Ureter (tissue), 1 donor: ENCODE data around the gene RNF182. TPM values are rescaled to one million over a fixed set of nuclear protein-coding genes. Genes with fewer than 3 reads are reported as not detected.
"Not testable (repeated sequence)": the region's sequence is repeated elsewhere in the genome, so short reads cannot be mapped to it uniquely, and the experiment has no call there.

Experiments
- DNase-seq: peaks from one replicate; pipeline ENCODE4 v3.0.0-alpha.2; 2020; ENCODE audit warnings: low spot score
- total RNA-seq: library from RNA; stranded (reverse); gene quantifications from one replicate; pipeline ENCODE4 v1.2.4, GENCODE V29; 2023
- donor health status: DM: yes; HTN: yes; CAD: no.

The RNF182 gene, protein sequence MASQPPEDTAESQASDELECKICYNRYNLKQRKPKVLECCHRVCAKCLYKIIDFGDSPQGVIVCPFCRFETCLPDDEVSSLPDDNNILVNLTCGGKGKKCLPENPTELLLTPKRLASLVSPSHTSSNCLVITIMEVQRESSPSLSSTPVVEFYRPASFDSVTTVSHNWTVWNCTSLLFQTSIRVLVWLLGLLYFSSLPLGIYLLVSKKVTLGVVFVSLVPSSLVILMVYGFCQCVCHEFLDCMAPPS
- total RNA-seq: 0.89 TPM

DNA sequence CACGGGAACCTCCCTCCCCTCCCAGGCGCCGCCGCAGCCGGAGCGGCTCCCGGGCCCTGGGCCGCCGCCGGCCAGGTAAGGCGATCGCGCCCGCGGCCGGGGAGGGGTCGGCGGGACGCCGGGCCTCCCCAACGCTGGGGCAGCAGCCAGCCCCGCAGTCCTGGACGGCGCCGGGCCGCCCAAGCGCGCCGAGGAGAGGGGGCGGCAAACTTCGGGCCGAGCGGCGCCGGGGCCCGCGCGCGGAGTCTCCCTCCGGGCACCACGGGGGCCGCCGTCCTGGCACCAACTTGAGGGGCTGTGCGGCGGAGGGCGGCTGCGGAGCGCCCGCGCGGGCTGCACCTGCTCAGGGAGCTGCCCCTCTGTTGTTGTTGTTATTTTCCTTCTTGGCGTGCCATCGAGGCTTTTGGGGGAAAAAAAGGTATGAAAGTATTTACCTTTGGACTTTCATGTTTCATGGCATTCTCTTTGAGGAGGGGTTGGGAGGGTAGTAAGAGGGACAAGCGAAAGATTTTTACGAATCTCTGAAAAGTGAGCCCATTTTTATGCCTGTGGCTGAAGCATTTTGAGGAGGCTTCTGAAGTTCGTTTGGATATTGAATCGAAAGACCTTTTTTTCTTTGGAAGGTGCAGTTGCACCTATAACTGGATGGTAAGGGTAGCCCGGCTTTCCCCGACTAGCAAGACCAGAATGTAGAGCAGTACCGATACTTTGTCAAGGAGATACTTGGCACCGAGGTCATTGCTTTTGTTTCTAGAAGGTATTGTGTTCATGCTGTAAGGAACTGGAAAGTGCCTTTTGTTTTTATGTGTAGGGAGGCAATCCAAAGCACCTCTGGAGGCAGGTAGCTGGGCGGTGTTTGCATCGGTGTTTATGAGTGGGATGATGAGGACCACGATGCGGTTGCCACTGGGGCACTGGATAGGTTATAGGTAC is at the start of gene RNF182:
TSS of gene RNF182 (plus strand) at position 4 of the 933 bp plus-strand sequence. CDS start 52,168 bp downstream, outside the sequence.
- no peak for DNase-seq

DNA sequence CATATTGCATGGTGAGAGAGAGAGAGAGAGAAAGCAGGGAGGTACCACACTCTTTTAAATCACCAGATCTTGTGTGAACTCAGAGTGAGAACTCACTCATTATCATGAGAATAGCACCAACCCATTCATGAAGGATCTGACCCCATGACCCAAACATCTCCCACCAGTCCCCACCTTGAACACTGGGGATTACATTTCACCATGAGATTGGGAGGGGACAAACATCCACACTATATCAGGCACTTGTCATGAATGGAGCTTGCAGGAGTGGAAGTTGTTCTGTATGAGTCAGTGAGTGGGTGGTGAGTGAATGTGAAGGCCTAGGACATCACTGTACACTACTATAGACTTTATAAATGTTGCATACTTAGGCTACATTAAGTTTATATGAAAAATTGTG is 47.7 kb upstream of the RNF182 start:
- DNase-seq: no peak

DNA sequence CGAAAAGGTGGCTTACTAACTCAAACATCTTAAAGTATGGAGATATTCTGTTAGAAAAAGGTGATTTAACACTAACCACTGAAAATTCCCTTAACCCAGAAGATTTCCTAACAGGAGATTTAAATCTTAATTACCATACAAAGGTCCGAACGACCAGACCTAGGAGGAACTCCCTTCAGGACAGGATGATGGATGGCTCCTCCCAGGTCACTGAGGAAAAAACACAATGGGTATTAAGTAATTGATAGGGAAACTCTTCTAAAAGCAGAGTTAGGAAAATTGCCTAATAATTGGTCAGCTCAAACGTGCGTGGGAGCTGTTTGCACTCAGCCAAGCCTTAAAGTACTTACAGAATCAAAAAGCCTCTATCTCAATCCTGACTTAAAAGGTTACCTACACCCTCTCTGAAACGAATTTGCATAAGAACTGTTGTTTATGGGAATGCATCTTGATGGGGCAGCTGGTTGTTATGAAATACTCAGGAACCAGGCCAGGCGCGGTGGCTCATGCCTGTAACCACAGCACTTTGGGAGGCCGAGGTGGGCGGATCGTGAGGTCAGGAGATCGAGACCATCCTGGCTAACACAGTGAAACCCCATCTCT is 44.6 kb upstream of the RNF182 start:
- DNase-seq: not testable (repeated sequence)

DNA sequence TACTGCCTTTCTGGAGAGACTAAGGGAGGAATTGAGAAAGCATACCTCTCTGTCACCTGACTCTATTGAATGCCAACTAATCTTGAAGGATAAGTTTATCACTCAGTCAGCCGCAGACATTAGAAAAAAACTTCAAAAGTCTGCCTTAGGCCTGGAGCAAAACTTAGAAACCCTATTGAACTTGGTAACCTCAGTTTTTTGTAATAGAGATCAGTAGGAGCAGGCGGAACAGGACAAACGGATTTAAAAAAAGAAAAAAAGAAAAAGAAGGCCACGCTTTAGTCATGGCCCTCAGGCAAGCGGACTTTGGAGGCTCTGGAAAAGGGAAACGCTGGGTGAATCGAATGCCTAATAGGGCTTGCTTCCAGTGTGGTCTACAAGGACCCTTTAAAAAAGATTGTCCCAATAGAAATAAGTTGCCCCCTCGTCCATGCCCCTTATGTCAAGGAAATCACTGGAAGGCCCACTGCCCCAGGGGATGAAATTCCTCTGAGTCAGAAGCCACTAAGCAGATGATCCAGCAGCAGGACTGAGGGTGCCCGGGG is 43.1 kb upstream of the RNF182 start:
- DNase-seq: no peak

DNA sequence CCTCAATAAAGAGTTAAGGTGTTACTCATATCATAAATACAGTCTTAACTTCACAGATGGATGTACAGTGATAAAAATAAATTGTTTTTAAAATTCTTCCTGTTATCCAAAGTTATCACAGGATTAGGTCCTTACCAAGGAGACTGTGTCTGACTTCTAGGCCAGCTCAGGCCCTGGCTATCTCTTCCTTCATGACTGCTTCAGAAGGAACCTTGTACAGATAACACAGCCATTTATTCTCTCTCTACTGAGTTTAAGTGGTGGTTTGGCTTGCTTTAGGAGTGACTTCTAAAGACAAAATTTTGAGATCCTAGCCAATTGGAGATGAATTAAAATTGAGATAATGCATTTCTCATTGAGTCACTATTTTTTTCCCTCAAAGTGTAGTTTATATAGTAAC is 40.8 kb upstream of the RNF182 start:
- DNase-seq: no peak

DNA sequence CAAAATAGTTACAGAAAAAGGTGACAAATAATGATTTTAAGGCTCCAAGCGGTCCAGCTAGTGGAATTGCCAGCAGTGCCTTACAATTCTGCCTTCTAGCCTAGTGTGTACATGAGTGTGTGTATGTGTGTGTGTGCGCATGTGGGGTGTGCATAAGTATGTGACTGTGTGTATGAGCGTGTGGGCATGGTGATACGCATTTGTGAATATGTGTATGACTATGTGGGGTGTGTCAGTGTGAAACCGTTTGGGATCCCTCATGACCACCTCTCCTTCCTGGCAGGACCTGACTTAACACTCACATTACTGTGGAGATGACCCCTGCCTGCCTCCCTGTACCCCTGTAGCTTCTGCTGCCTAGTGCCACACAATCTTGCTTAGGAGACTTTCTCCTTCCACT is 40.4 kb upstream of the RNF182 start:
- DNase-seq: no peak

DNA sequence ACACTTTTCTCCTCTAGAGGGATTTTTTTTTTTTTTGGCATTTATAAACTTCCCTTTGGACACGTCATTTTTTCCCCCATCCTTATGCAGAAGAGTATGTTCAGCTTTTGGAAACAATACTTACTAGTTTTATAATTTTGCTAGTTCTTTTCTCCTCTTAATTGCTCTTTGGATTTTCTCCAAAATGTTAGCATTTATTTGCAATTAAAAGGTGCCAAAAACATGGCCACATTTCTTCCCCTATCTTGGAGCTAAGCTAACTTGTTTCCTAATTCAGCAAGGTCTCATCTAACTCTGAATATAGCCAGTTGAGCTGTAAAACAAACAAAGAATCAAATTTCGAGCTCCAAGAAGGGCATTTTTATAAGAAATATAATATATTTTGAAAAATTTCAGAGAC is 39.2 kb upstream of the RNF182 start:
- DNase-seq: no peak

DNA sequence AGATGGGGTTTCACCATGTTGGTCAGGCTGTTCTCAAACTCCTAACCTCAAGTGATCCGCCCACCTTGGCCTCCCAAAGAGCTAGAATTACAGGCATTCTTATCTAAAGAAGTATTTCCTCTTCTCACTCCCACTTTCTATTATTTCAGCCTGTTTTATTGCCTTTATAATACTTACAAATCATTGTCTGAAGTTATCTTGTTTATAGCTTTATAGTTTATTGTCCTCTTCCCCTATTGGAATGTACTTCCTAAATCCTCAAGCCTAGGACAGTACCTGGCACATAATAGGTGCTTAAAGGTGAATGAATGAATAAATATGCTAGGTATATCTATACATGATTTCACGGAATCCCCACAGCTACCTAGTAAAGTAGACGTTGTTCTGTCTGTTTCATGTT is 37.8 kb upstream of the RNF182 start:
- no peak for DNase-seq

DNA sequence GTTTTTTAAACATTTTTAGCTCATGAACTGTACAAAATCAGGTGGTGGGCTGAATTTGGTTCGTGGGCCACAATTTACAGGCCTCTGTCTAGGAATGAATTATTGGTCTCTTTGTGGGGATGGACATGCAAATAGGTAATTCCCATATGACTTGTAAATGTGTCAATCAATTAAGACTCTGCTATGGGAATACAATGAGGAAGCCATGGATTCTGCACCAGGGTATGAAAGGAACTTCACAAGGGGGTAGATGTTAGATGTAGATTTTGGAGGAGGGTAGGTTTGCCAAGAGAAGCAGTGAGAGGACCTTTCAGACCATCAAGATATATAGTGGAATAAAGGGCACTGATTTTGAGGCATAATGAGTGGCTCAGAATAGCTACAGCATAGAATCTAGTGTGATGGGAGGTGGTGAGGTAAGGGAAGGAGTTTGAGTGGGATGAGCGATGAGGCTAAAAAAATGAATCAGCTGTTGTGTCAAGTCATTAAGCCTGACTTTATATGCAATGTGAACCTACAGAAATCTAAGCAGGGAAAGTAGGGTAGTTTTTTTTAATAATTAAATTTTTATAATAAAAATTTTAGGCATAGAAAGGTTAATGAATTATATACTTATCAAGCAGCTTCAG is 32.6 kb upstream of the RNF182 start:
- no peak for DNase-seq

DNA sequence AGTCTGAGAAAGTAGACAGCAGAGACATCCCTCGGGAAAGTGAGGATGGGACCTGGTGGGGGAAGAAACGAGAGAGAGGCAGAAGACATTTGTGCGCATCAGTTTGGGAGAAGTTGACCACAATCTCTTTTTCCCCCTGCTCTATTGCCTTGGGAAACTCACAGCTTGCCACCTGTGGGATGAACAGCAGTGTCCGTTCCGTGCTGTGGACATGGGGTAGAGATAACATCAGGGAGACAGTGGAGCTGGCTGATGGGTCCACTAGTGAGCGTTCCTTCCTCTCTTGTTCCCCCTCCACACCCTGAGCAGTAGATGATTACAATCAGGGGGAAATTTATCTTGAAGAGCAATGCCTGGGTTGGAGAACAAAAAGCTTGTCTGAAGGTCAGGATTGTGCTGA is 21.8 kb upstream of the RNF182 start:
- DNase-seq: no peak

DNA sequence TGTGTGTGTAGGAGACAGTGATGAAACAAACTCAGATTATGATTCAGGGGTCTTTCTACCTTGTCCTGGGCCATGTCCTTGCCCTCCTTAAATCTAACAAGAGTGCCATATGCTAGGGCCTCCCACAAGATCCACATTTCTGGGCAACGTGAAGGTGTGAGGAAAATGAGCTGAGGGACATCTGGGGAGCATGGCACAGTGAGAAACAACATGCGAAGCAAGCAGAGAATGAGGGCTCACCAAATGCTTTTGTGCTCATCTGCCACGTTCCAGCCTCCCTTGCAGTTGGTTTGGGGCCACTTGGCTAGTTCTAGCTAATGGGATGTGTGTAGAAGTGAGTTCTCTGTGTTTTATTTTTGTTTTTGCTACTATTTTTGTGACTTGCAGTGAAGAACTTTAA is 21.4 kb upstream of the RNF182 start:
- DNase-seq: no peak

DNA sequence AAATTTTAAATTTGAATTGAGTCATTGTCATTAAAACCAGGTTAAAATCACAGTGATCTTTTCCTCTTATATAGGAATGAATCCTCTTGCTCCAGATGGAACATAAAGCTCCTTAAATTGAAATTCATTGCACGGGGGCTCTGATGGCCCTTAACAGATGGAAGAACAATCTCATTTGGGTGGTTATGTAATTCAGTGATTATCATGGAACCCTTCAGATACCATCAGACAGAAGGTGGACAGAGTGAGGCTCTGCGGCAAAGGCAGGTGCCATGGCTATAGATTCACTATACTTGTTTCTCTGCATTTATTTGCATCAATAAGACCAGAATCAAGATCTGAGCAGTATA is 17.8 kb upstream of the RNF182 start:
- no peak for DNase-seq

DNA sequence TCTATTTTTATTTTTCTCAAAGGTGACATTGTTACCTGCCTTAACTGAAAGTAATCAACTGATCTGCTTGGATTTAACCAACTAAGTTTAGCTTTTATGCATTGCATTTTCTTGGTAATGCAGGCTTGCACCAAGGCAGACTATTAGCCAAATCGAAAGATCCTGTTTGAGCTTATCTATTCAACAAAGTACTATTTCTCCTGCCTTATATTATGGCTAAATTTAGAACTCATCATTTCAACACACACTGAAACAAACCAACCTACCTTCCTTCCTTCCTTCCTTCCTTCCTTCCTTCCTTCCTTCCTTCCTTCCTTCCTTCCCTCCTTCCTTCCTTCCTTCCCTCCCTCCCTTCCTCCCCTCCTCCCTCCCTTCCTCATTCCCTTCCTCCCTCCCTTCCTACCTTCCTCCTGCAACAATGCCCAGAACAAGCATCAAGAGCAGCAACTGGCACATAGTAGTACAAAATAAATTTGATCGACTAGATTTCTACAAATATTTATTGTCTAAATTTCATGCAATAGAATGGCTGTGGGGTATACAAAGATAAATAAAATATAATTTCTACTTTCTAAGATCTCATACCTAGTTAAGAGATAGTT is 17.0 kb upstream of the RNF182 start:
- no peak for DNase-seq

DNA sequence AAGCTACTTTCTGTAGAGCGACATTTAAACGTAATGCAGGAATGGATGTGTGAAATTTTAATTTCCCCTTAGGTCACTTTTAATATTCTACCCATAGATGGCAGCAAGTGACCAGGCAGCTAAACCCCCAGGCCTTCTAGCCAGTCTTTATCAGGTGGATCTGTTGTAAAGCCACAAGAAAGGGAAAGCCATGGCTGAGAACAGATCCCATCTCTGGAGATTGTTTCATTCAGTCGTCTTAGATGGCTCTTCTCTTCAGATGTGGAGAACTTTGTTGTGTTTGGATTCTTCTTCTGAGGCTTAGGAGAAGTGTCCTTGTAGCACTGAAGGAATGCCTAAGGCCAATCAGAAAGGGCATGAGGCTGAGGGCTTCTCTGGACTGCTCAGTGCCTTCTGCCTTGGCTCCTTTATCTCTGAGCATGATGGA is 15.8 kb upstream of the RNF182 start:
- DNase-seq: no peak

DNA sequence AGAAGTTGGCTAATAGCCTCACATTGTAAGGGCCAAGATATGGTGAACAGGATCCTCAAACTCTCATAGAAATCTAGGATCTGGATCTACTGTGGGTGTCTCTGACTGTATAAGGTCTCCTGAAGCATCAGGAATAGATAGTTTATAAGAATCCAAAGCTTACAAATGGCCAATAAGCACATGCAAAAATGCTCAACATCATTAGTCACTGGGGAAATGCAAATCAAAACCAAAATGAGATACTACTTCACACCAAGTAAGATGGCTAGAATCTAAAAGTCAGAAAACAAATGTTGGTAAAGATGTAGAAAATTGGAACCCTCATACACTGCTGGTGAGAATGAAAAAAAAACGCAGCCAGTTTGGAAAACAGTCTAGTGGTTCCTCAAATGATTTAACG is 14.3 kb upstream of the RNF182 start:
- DNase-seq: no peak

DNA sequence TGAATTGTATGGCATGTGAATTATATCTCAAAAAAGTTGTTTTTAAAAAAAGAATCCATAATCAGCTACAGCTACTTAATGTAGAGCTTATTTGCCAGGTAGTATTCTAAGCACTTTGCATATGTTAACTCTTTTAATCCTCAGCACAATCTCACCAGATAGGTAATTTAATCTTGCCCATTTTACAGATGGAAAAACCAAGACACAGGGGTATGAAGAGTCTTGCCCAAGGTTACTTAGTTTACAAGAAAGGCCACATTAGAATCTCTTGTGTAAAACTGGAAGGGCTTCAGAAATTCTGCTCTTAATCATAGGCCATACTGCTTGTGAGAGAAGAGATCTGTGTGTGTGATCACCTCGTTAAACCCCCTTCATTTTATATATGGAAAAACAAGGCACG is 13.4 kb upstream of the RNF182 start:
- DNase-seq: no peak

DNA sequence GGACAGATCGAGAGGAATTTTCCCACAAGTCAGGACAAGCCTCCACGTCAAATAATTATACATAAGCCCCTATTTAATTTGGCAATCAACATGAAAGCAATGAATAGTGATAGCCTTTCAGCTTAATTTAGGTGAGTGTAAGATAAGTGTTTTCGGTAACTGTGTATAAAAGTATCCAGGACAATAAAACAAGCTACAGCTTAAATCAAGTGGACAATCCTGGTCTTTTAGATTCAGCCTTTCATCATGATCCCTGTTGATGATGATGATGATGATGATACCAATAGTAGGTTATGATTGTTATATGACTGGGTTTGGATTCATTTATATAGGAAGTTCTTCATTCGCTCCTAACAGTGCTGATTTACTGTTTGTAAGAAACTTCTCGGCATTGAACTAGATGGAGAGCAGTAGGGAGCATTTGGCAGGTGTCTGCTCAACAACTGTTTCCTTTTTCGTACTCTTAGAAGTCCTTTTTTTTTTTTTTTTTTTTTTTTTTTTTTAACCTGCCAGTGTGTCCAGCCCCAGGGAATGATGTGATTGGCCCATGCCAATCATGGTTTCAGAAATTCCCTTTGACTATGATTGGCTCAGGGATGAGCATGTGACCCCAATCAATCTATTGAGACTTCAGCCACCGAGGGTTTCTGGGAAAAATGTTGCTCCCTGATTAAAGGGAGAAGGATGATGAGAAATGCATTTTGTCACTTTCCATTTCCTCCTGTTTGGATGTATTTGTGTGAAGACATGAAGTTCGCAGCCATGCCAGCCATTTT is 11.3 kb upstream of the RNF182 start:
- DNase-seq: no peak

DNA sequence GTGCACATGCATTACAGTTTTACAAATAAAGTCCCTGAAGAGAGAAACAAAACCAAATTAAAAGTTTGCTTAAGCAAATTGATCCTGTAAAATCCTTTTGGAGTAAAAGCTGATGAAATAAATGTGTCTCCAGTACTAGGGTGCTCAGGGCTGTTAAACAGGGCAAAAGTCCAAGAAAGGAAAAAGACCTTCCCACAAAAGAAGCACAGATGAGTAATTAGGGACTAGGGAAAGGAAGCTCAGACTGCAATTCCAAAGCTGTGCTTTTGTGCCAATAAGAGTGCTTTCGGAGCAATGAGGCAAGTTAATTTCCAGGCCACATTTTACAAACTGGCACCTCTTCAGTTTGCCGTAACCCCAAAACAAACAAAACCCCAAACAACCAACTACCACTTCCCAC is 10.4 kb upstream of the RNF182 start:
- no peak for DNase-seq

DNA sequence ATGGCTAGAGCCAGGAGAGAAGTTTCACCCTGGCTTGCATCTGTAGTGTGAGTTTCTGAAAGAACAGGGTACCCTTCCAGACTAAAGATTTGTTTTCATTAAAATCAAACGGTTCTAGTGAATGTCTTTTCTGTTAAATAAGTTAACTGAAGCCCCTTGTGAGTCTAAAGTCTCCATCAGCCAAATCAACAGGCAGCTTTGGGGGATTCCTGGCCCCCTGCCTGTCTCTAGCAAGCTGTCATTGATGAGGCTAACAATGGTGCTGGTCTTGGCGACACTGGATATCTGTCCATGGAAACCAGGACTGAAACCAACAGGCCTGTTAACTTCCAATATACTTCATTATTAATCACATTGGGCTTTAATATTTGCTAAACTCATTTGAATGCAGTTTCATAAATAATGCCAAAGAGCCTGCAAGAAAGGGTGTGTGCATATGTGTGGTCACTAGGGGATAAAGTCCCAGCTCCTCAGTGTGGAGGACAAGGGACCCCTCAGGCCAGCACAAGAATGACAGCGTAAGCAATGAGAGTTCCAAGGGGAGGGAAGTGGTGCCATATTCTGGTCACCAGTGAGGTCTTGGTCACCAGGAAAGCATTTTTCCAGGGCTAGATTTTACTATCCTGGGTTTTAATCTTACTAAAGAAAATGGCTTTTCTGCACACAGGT is 9.1 kb upstream of the RNF182 start:
- no peak for DNase-seq

DNA sequence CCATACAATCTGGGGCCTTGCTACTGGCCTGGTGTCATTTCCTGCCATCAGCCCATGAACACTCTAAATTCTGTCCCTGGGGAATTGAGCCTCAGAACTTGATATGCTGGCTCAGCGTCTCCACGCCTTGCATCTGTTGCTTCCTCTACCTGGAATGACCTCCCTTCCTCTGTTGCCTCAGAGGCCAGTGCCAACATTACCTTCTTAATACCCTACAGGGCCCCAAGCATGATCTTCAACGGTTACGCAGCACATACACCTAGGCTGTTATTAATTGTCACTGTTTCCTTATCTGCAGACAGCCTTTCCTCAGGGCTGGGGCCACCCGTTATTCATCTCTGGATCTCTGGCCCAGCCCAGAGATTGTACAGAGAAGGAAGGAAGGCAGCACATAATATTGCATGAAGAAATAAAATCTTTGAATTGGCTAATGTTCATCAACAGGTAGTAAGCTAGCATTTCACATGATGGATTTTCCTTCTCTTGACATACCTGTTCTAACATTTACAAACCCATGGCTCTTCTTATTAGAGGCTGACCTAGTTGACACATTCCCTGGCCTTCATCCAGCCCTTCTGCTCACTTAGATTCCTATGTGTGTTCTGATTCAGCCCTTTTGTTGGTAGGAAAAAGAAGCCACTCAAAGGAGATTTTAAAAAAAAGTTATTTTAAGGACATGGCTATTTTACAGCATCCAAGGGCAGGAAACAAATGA is 8.4 kb upstream of the RNF182 start:
- DNase-seq: no peak
